GM23248 (cell line): ENCODE measurements around the gene KCNMA1.

ENCODE experiments used
- EZH2 ChIP-seq: fragments of 200-600 bp; sonication (generic); IDR thresholded peaks from 2 replicates; pipeline ENCODE4 v1.6.1; 2018; ENCODE audit warnings: antibody characterized with exemption, mild to moderate bottlenecking; ENCODE audit not compliant: insufficient read depth, poor library complexity, severe bottlenecking
- EZH2phosphoT487 ChIP-seq: fragments of 200-600 bp; sonication (generic); IDR thresholded peaks from 2 replicates; pipeline ENCODE4 v1.6.1; 2018; ENCODE audit warnings: antibody characterized with exemption, moderate library complexity, mild to moderate bottlenecking, low read depth; ENCODE audit not compliant: insufficient read depth

GRCh38 chr10:76884673-76885275 lies 752.8 kb downstream of the KCNMA1 start:
- no peak for TF ChIP-seq EZH2
- TF ChIP-seq EZH2phosphoT487, result no peak
